Activated CD8-positive, alpha-beta memory T cell treated with anti-CD3 and anti-CD28 coated beads for 36 hours (primary cell): ENCODE data around the gene DLST. TPM values are rescaled to one million over a fixed set of nuclear protein-coding genes. Genes with fewer than 3 reads are reported as not detected.

Experiments used
- total RNA-seq, 2 experiments: library from RNA; stranded (reverse); gene quantifications; one replicate each; pipeline ENCODE4 v1.2.3, GENCODE V29; 2021

DLST gene
- total RNA-seq, 2 experiments from 2014 or later = 144 to 156 TPM

Other genes with a start within 250 kb of the DLST start
- 10 to 100 TPM; 37.5 to 37.8 TPM for gene AREL1, start 168.8 kb upstream of the DLST start, total RNA-seq
- 10 to 100 TPM; 83.0 to 90.5 TPM for gene FCF1, start 168.8 kb upstream of the DLST start, total RNA-seq
- 10 to 100 TPM; 50.2 to 52.9 TPM for gene YLPM1, start 118.6 kb upstream of the DLST start, total RNA-seq
- gene PROX2, start 5.8 kb upstream of the DLST start, total RNA-seq = under 1 TPM; 0.50 to 0.76 TPM
- 1 to 10 TPM; 5.0 TPM for gene RPS6KL1, start 41.3 kb downstream of the DLST start, total RNA-seq
- under 1 TPM in 1 of 2 experiments, not detected in 1; 0.17 TPM for gene PGF, start 73.7 kb downstream of the DLST start, total RNA-seq
- 10 to 100 TPM; 62.6 to 64.1 TPM for gene EIF2B2, start 121.0 kb downstream of the DLST start, total RNA-seq
- 10 to 100 TPM; 19.5 to 23.8 TPM for gene MLH3, start 169.6 kb downstream of the DLST start, total RNA-seq
- gene ACYP1, start 182.1 kb downstream of the DLST start, total RNA-seq = 10 to 100 TPM; 41.6 to 42.0 TPM
- gene ZC2HC1C, start 187.7 kb downstream of the DLST start, total RNA-seq = 1 to 10 TPM in 1 of 2 experiments, under 1 TPM in 1; 0.97 to 2.2 TPM
- 10 to 100 TPM; 58.6 to 60.2 TPM for gene NEK9, start 245.1 kb downstream of the DLST start, total RNA-seq